Measurements from ENCODE around the gene ORM1.

The ORM1 gene

GRCh38 chr9:114341152-114341830 lies 18.4 kb downstream of the ORM1 start:
- no peak for DNase-seq (ENCODE audit: low spot score)
- TF ChIP-seq CTCF (IDR thresholded peaks at IDR 0.05; ENCODE audit: borderline replicate concordance, control extremely low read depth, extremely low read depth, insufficient read depth, missing control alignments), result no peak
- in situ Hi-C loops (cut with MboI; ENCODE audit: low sequenced_read_pairs, unreplicated experiment), result no loop called here

- no peak for TF ChIP-seq CTCF (IDR thresholded peaks at IDR 0.05; ENCODE audit: borderline replicate concordance, control extremely low read depth, extremely low read depth, insufficient read depth, missing control alignments)
- DNase-seq (ENCODE audit: low spot score), result no peak
- in situ Hi-C loops (cut with MboI; ENCODE audit: low sequenced_read_pairs, unreplicated experiment), result no loop called here
Measured at GRCh38 chr9:114341991-114342390, 19.1 kb downstream of the ORM1 start.

GRCh38 chr9:114342755-114343440 lies 20.0 kb downstream of the ORM1 start:
- TF ChIP-seq CTCF (IDR thresholded peaks at IDR 0.05; ENCODE audit: borderline replicate concordance, control extremely low read depth, extremely low read depth, insufficient read depth, missing control alignments), result no peak
- no peak for DNase-seq (ENCODE audit: low spot score)
- in situ Hi-C loops (cut with MboI; ENCODE audit: low sequenced_read_pairs, unreplicated experiment), result no loop called here

- no peak for DNase-seq (ENCODE audit: low spot score)
- no peak for TF ChIP-seq CTCF (IDR thresholded peaks at IDR 0.05; ENCODE audit: borderline replicate concordance, control extremely low read depth, extremely low read depth, insufficient read depth, missing control alignments)
- in situ Hi-C loops (cut with MboI; ENCODE audit: low sequenced_read_pairs, unreplicated experiment), result no loop called here
Measured at GRCh38 chr9:114343471-114344187, 20.7 kb downstream of the ORM1 start.

- in situ Hi-C loops (cut with MboI; ENCODE audit: low sequenced_read_pairs, unreplicated experiment), result no loop called here
- no peak for DNase-seq (ENCODE audit: low spot score)
- no peak for TF ChIP-seq CTCF (IDR thresholded peaks at IDR 0.05; ENCODE audit: borderline replicate concordance, control extremely low read depth, extremely low read depth, insufficient read depth, missing control alignments)
Measured at GRCh38 chr9:114344188-114344566, 21.3 kb downstream of the ORM1 start.

GRCh38 chr9:114344692-114345091 lies 21.8 kb downstream of the ORM1 start:
- no peak for DNase-seq (ENCODE audit: low spot score)
- in situ Hi-C loops (cut with MboI; ENCODE audit: low sequenced_read_pairs, unreplicated experiment), result no loop called here
- TF ChIP-seq CTCF (IDR thresholded peaks at IDR 0.05; ENCODE audit: borderline replicate concordance, control extremely low read depth, extremely low read depth, insufficient read depth, missing control alignments), result no peak
